AG04450 (cell line): Measurements from ENCODE around the gene CPZ. TPM values are rescaled to one million over a fixed set of nuclear protein-coding genes. Genes with fewer than 3 reads are reported as not detected.

Experiments used
- CTCF ChIA-PET: fragments of 300-600, 350-600 bp; formaldehyde crosslinking; extraction: SDS; loops from one replicate; lab custom pipeline; 2022; ENCODE audit warnings: antibody characterized with exemption, inconsistent platforms; lab: Charles Lee
- POLR2A ChIA-PET: fragments of 350-600 bp; formaldehyde crosslinking; extraction: SDS; loops from one replicate; lab custom pipeline; 2021; ENCODE audit warnings: antibody characterized with exemption, inconsistent platforms; lab: Yijun Ruan, JAX
- DNase-seq: peaks from one replicate; pipeline ENCODE4 v3.0.0-alpha.2; 2011; ENCODE audit warnings: low read depth, low spot score
- H3K27ac ChIP-seq: one replicate; pipeline ENCODE4 v1.5.1; 2012; ENCODE audit warnings: low read depth, low read length, control low read depth
- H3K27me3 ChIP-seq: one replicate; pipeline ENCODE4 v1.6.0; 2012; ENCODE audit warnings: low read length; ENCODE audit not compliant: control insufficient read depth, insufficient read depth
- H3K4me3 ChIP-seq: 2 replicates; pipeline ENCODE4 v1.5.1; 2011; ENCODE audit warnings: mild to moderate bottlenecking, low read depth, low read length, control low read depth
- H3K9me3 ChIP-seq: 2 replicates; pipeline ENCODE4 v1.5.1; 2012; ENCODE audit warnings: low read length; ENCODE audit not compliant: control insufficient read depth, insufficient read depth
- polyA plus RNA-seq: library from polyadenylated mRNA; depleted of rRNA; stranded (reverse); fragments of >200 nt; gene quantifications from 2 replicates; pipeline ENCODE4 v1.2.3, GENCODE V29; 2011
- TF ChIP-seq, protein P1 (sequence below): IDR thresholded peaks from 2 replicates; pipeline ENCODE4 v1.5.1; 2011; ENCODE audit warnings: low read depth, low read length, control low read depth, inconsistent platforms

The CPZ gene
- polyA plus RNA-seq, 1 experiment, result 6.4 TPM

DNA sequence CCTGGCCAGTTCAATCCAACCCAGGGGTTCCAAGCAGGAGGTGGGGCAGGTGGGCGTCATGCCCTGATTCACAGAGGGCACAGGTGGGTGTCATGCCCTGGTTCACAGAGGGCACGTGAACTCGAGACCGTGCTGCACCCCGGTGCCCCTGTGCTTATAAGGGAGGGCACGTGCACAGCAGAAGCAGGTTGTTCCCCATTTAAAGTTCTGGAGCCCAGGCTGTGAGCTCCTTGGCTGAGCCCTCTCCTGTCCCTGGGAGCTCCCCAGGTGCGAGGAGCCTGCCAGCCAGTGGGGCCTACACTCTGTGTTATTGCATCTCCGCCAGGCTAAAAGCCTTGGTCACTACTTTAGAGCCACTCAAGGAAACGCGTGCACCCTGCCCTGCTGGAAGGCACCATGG lies 3.2 kb upstream of the CPZ start:
- no peak for DNase-seq
- peaks cover 68% of the 10 kb centered on the region for H3K27me3 ChIP-seq
- no peaks in the 10 kb centered on the region; the same call in 1 of the 2 replicates for H3K9me3 ChIP-seq
- no peak overlapping the region for H3K27ac ChIP-seq
- TF ChIP-seq, protein P1, sequence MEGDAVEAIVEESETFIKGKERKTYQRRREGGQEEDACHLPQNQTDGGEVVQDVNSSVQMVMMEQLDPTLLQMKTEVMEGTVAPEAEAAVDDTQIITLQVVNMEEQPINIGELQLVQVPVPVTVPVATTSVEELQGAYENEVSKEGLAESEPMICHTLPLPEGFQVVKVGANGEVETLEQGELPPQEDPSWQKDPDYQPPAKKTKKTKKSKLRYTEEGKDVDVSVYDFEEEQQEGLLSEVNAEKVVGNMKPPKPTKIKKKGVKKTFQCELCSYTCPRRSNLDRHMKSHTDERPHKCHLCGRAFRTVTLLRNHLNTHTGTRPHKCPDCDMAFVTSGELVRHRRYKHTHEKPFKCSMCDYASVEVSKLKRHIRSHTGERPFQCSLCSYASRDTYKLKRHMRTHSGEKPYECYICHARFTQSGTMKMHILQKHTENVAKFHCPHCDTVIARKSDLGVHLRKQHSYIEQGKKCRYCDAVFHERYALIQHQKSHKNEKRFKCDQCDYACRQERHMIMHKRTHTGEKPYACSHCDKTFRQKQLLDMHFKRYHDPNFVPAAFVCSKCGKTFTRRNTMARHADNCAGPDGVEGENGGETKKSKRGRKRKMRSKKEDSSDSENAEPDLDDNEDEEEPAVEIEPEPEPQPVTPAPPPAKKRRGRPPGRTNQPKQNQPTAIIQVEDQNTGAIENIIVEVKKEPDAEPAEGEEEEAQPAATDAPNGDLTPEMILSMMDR, result no peak
- POLR2A ChIA-PET, result no interaction called here
- H3K4me3 ChIP-seq, result no peak overlapping the region
- CTCF ChIA-PET, result interaction anchor here (2.1 kb wide), 1 partner anchor 121 kb away, joined by 5 read pairs; no protein-coding TSS in a partner anchor

GRCh38 chr4:8589823-8590545 lies 2.6 kb upstream of the CPZ start:
- no peak overlapping the region for H3K27ac ChIP-seq
- H3K4me3 ChIP-seq, result no peak overlapping the region
- ChIA-PET POLR2A (interaction anchor here (0.7 kb wide), 2 partner anchors 128 to 1497 kb away, joined by 4 to 10 read pairs; no protein-coding TSS in a partner anchor), CTCF (interaction anchor here (2.1 kb wide), 1 partner anchor 122 kb away, joined by 5 read pairs; no protein-coding TSS in a partner anchor)
- TF ChIP-seq, protein P1, result no peak
- no peak for DNase-seq
- H3K27me3 ChIP-seq, result peaks cover 68% of the 10 kb centered on the region
- H3K9me3 ChIP-seq, result no peaks in the 10 kb centered on the region; the same call in 1 of the 2 replicates

- H3K27ac ChIP-seq, result no peak overlapping the region
- DNase-seq, result no peak
- POLR2A ChIA-PET, result no interaction called here
- TF ChIP-seq, protein P1, result no peak
- H3K9me3 ChIP-seq, result no peaks in the 10 kb centered on the region; the same call in 1 of the 2 replicates
- CTCF ChIA-PET, result interaction anchor here (2.1 kb wide), 1 partner anchor 122 kb away, joined by 5 read pairs; no protein-coding TSS in a partner anchor
- H3K27me3 ChIP-seq, result peaks cover 67% of the 10 kb centered on the region
- H3K4me3 ChIP-seq, result no peak overlapping the region
Observed at GRCh38 chr4:8590546-8590880, 2.1 kb upstream of the CPZ start.

- TF ChIP-seq, protein P1, result no peak
- Histone ChIP-seq H3K9me3 (no peaks in the 10 kb centered on the region; the same call in 1 of the 2 replicates), H3K27me3 (peaks cover 62% of the 10 kb centered on the region), H3K4me3 (no peak overlapping the region), H3K27ac (no peak overlapping the region)
- CTCF ChIA-PET, result interaction anchor here (2.0 kb wide), 1 partner anchor 123 kb away, joined by 10 read pairs; no protein-coding TSS in a partner anchor
- POLR2A ChIA-PET, result no interaction called here
- DNase-seq, result no peak
Observed at GRCh38 chr4:8591114-8591513, 1.5 kb upstream of the CPZ start.
